Fibroblast of lung (primary cell): ENCODE results near the gene PSG4. TPM values are rescaled to one million over a fixed set of nuclear protein-coding genes. Genes with fewer than 3 reads are reported as not detected.
"Not testable (repeated sequence)": the region's sequence is repeated elsewhere in the genome, so short reads cannot be mapped to it uniquely, and the experiment has no call there.

ENCODE experiments used
- DNase-seq, 2 donors: peaks; one replicate each; pipeline versions ENCODE4 v3.0.0 to v3.0.0-alpha.2; 2010; ENCODE audit warnings: low read depth in 2 of 2
- H2AFZ ChIP-seq: 2 replicates; pipeline ENCODE4 v1.5.1; 2012; ENCODE audit warnings: low read length, control low read depth, inconsistent platforms
- H3K27ac ChIP-seq: 2 replicates; pipeline ENCODE4 v1.5.1; 2011; ENCODE audit warnings: low read length, control low read depth; ENCODE audit not compliant: insufficient read depth
- H3K27me3 ChIP-seq: 2 replicates; pipeline ENCODE4 v1.5.1; 2011; ENCODE audit warnings: mild to moderate bottlenecking, low read length; ENCODE audit not compliant: control insufficient read depth, insufficient read depth
- H3K36me3 ChIP-seq: 2 replicates; pipeline ENCODE4 v1.5.1; 2011; ENCODE audit warnings: low read length; ENCODE audit not compliant: control insufficient read depth, insufficient read depth
- H3K4me1 ChIP-seq: 2 replicates; pipeline ENCODE4 v1.5.1; 2011; ENCODE audit warnings: low read length; ENCODE audit not compliant: control insufficient read depth, insufficient read depth; ENCODE audit errors: extremely low read depth
- H3K4me2 ChIP-seq: 2 replicates; pipeline ENCODE4 v1.5.1; 2011; ENCODE audit warnings: low read length, control low read depth; ENCODE audit not compliant: insufficient read depth; ENCODE audit errors: extremely low read depth
- H3K4me3 ChIP-seq, 4 experiments: fragments of 200-600 bp in 1 of 4; sonication (generic) in 1 of 4; replicated peaks in 1 of 4; 2 replicates each; pipeline ENCODE4 v1.5.1; 2011 to 2016; ENCODE audit warnings: low read length in 4 of 4, low read depth in 3 of 4, mild to moderate bottlenecking in 3 of 4, control low read depth in 2 of 4, inconsistent platforms in 1 of 4, mixed read lengths in 1 of 4; ENCODE audit not compliant: insufficient read depth in 1 of 4; ENCODE audit errors: control extremely low read depth in 1 of 4
- H3K79me2 ChIP-seq: 2 replicates; pipeline ENCODE4 v1.5.1; 2012; ENCODE audit warnings: mild to moderate bottlenecking, low read length, inconsistent platforms; ENCODE audit not compliant: control insufficient read depth, insufficient read depth
- H3K9ac ChIP-seq: 2 replicates; pipeline ENCODE4 v1.5.1; 2011; ENCODE audit warnings: mild to moderate bottlenecking, low read length, control low read depth; ENCODE audit not compliant: insufficient read depth
- H3K9me3 ChIP-seq: 2 replicates; pipeline ENCODE4 v1.5.1; 2012; ENCODE audit warnings: low read depth, low read length; ENCODE audit not compliant: control insufficient read depth, insufficient read depth
- H4K20me1 ChIP-seq: 2 replicates; pipeline ENCODE4 v1.5.1; 2011; ENCODE audit warnings: low read length; ENCODE audit not compliant: control insufficient read depth, insufficient read depth; ENCODE audit errors: extremely low read depth
- CTCF ChIP-seq, 2 donors: IDR thresholded peaks in 1 of 2; conservative IDR thresholded peaks in 1 of 2; 1 replicate in 1 of 2; 2 replicates in 1 of 2; pipeline ENCODE4 v1.5.1; 2011 to 2012; ENCODE audit warnings: low read length in 2 of 2, control low read depth in 1 of 2, inconsistent platforms in 1 of 2, low read depth in 1 of 2, mild to moderate bottlenecking in 1 of 2
- polyA plus RNA-seq, 2 donors: library from polyadenylated mRNA; depleted of rRNA in 1 of 2; stranded (reverse) in 1 of 2; unstranded in 1 of 2; fragments of >200 nt; gene quantifications; 2 replicates each; pipeline ENCODE4 v1.2.1, GENCODE V29; 2011 to 2012; ENCODE audit warnings: missing spikeins in 1 of 2
- total RNA-seq: library from RNA; depleted of rRNA; stranded (reverse); fragments of >200 nt; gene quantifications from 2 replicates; pipeline ENCODE4 v1.2.1, GENCODE V29; 2014

The PSG4 gene
- total and polyA plus RNA-seq, 2 donors (not counting 1 experiment from before 2014, with no cell fraction given): 0.17 to 387 TPM

GRCh38 chr19:43188092-43188491, 17.3 kb downstream of the PSG4 start:
- DNase-seq, H2AFZ ChIP-seq, H4K20me1 ChIP-seq, H3K27me3 ChIP-seq, H3K4me2 ChIP-seq, H3K27ac ChIP-seq, H3K9me3 ChIP-seq, H3K9ac ChIP-seq, H3K4me3 ChIP-seq, H3K36me3 ChIP-seq, H3K79me2 ChIP-seq, H3K4me1 ChIP-seq: not testable (repeated sequence)
- peak; percentile 16 to 38 for TF ChIP-seq CTCF (conservative IDR thresholded peaks at IDR 0.05 in 1 of 2, IDR thresholded peaks at IDR 0.05 in 1 of 2; ENCODE audit: low read depth in 1 of 2, low read length in 2 of 2)

GRCh38 chr19:43186311-43186935, 19.0 kb downstream of the PSG4 start, which contains the start of gene PSG5:
TSS of gene PSG5 (minus strand) at chr19:43186536. CDS start at chr19:43186405, 131 bp downstream.
- H3K36me3 ChIP-seq, H3K79me2 ChIP-seq, H3K9me3 ChIP-seq, H4K20me1 ChIP-seq, H3K9ac ChIP-seq, H2AFZ ChIP-seq, H3K4me2 ChIP-seq, H3K27me3 ChIP-seq: not testable (repeated sequence)
- H3K27ac ChIP-seq: peak within 1 kb of the TSS; percentile 38
- H3K4me3 ChIP-seq: peak within 1 kb of the TSS in 1 of 4 experiments; percentile 39
- DNase-seq: peak in 1 of 2 donors; percentile 59
- peaks cover 13% of the 10 kb centered on the region for H3K4me1 ChIP-seq

GRCh38 chr19:43181869-43182771, 23.3 kb downstream of the PSG4 start:
- H3K4me2 ChIP-seq: not testable (repeated sequence)

GRCh38 chr19:43179569-43180147, 25.8 kb downstream of the PSG4 start:
- H4K20me1 ChIP-seq, H3K79me2 ChIP-seq, H3K9ac ChIP-seq: not testable (repeated sequence)

More at GRCh38 chr19:43181869-43182771, 23.3 kb downstream of the PSG4 start:
- not testable (repeated sequence) for H3K36me3 ChIP-seq, H3K9ac ChIP-seq, H3K4me3 ChIP-seq, H4K20me1 ChIP-seq, H3K79me2 ChIP-seq, H3K27me3 ChIP-seq, H2AFZ ChIP-seq, H3K9me3 ChIP-seq
- peaks cover 16% of the 10 kb centered on the region for H3K4me1 ChIP-seq
- DNase-seq: peak; percentile 56 to 91
- H3K27ac ChIP-seq: peak overlapping the region; percentile 71

GRCh38 chr19:43178577-43178976, 26.9 kb downstream of the PSG4 start:
- not testable (repeated sequence) for H3K79me2 ChIP-seq, H3K27ac ChIP-seq, H3K4me2 ChIP-seq, H3K9me3 ChIP-seq, H3K27me3 ChIP-seq, H3K9ac ChIP-seq, DNase-seq, H3K36me3 ChIP-seq, H4K20me1 ChIP-seq, H2AFZ ChIP-seq, H3K4me3 ChIP-seq
- H3K4me1 ChIP-seq: peaks cover 12% of the 10 kb centered on the region

More at GRCh38 chr19:43179569-43180147, 25.8 kb downstream of the PSG4 start:
- not testable (repeated sequence) for H2AFZ ChIP-seq, H3K9me3 ChIP-seq, H3K4me3 ChIP-seq, H3K4me2 ChIP-seq, H3K27me3 ChIP-seq, DNase-seq, H3K36me3 ChIP-seq, H3K27ac ChIP-seq
- peaks cover 16% of the 10 kb centered on the region for H3K4me1 ChIP-seq
